ENCODE results near the gene PHRF1. TPM values are rescaled to one million over a fixed set of nuclear protein-coding genes. Genes with fewer than 3 reads are reported as not detected.

PHRF1 gene
- total and polyA plus RNA-seq, 2 of the 4 experiments (the other 2 are of a cell fraction), result 10.9 to 17.5 TPM

DNA sequence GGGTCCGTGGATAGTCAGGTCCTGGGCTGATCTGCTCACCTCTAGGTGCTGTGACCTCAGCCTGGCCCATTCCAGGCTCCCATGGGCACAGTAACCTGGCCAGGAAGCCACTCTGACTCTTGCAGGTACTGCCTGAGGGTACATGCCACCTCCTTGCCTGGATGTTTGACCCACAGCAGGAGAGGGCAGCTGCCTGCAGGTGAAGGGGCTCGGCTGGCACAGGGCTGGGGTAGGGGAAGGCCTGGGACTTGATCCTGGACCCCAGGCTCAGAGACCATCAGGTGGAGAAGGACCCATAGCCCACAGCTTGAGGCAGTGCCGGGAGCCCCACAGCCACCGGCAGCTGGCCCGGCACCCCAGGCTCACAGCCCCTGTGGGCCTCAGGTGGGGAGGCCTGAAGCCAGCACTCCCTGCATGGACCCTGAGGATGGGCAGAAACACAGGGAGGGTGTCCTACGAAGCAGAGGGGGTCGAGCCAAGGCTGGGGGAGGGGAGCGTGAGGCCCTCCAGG lies 36.2 kb upstream of the PHRF1 start:
- no peak overlapping the region for H3K4me3 ChIP-seq (ENCODE audit: insufficient read depth, low read depth, low read length)

More for the DNA sequence above, 36.2 kb upstream of the PHRF1 start:
- in situ Hi-C loops (cut with MboI; ENCODE audit: low sequenced_read_pairs), result no loop called here
- H2BK120ac ChIP-seq (ENCODE audit: low read depth, low read length), result no peak overlapping the region
- no peaks in the 10 kb centered on the region for H3K27me3 ChIP-seq (ENCODE audit: control insufficient read depth, insufficient read depth, low read length)
- no peak for ATAC-seq (ENCODE audit: low read depth)
- TF ChIP-seq RAD21 (IDR thresholded peaks at IDR 0.05; ENCODE audit: low read length) (no peak), CEBPB (IDR thresholded peaks at IDR 0.05; ENCODE audit: low read depth, low read length) (no peak), NFE2L2 (IDR thresholded peaks at IDR 0.05; ENCODE audit: low read depth, low read length) (no peak), RCOR1 (IDR thresholded peaks at IDR 0.05; ENCODE audit: insufficient replicate concordance, low read length) (no peak), BHLHE40 (IDR thresholded peaks at IDR 0.05; ENCODE audit: low read depth, low read length) (no peak), SMC3 (IDR thresholded peaks at IDR 0.05; ENCODE audit: low read depth, low read length) (no peak), ELK1 (IDR thresholded peaks at IDR 0.05; ENCODE audit: borderline replicate concordance, low read depth, low read length) (no peak), POLR2A (IDR thresholded peaks at IDR 0.05; ENCODE audit: low read depth, low read length) (no peak), CHD1 (IDR thresholded peaks at IDR 0.05; ENCODE audit: low read depth, low read length) (no peak), MXI1 (IDR thresholded peaks at IDR 0.05; ENCODE audit: borderline replicate concordance, low read depth, low read length) (no peak), MAZ (IDR thresholded peaks at IDR 0.05; ENCODE audit: borderline replicate concordance, low read depth, low read length) (no peak), MAFK (IDR thresholded peaks at IDR 0.05; ENCODE audit: low read depth, low read length) (no peak), RFX5 (IDR thresholded peaks at IDR 0.05; ENCODE audit: low read depth, low read length) (no peak), FOS (IDR thresholded peaks at IDR 0.05; ENCODE audit: low read depth, low read length) (no peak)
- TF ChIP-seq, protein P1, sequence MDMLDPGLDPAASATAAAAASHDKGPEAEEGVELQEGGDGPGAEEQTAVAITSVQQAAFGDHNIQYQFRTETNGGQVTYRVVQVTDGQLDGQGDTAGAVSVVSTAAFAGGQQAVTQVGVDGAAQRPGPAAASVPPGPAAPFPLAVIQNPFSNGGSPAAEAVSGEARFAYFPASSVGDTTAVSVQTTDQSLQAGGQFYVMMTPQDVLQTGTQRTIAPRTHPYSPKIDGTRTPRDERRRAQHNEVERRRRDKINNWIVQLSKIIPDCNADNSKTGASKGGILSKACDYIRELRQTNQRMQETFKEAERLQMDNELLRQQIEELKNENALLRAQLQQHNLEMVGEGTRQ (IDR thresholded peaks at IDR 0.05; ENCODE audit: low read depth, low read length), result no peak
- TF ChIP-seq, protein P2, sequence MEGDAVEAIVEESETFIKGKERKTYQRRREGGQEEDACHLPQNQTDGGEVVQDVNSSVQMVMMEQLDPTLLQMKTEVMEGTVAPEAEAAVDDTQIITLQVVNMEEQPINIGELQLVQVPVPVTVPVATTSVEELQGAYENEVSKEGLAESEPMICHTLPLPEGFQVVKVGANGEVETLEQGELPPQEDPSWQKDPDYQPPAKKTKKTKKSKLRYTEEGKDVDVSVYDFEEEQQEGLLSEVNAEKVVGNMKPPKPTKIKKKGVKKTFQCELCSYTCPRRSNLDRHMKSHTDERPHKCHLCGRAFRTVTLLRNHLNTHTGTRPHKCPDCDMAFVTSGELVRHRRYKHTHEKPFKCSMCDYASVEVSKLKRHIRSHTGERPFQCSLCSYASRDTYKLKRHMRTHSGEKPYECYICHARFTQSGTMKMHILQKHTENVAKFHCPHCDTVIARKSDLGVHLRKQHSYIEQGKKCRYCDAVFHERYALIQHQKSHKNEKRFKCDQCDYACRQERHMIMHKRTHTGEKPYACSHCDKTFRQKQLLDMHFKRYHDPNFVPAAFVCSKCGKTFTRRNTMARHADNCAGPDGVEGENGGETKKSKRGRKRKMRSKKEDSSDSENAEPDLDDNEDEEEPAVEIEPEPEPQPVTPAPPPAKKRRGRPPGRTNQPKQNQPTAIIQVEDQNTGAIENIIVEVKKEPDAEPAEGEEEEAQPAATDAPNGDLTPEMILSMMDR (conservative IDR thresholded peaks at IDR 0.05; ENCODE audit: low read depth, low read length), result no peak
- H3K27ac ChIP-seq (ENCODE audit: insufficient read depth, low read length), result no peak overlapping the region
- no peak for DNase-seq
- 86% methylated on average over 1 of the region's 8 CpGs; no CpG with 5 or more reads in 1 of the 2 experiments for WGBS, 2 experiments (ENCODE audit: extremely low coverage in 2 of 2, insufficient read length in 1 of 2)
- no TSS peak for BruUV-seq (replicated peaks)
- no peak overlapping the region for H2BK15ac ChIP-seq (ENCODE audit: low read depth, low read length)
- no peaks in the 10 kb centered on the region; the same call in 1 of the 2 replicates for H4K20me1 ChIP-seq (ENCODE audit: insufficient read depth, low read length)
- H4K8ac ChIP-seq (ENCODE audit: low read depth in 2 of 2, low read length in 2 of 2), result no peak overlapping the region
- H4K91ac ChIP-seq (ENCODE audit: insufficient read depth, low read depth, low read length), result no peak overlapping the region
- H2AFZ ChIP-seq (replicated peaks; ENCODE audit: low read length, poor library complexity), result no peak overlapping the region
- H3K4ac ChIP-seq (ENCODE audit: low read depth, low read length), result no peak overlapping the region
- H3K14ac ChIP-seq (replicated peaks; ENCODE audit: low read depth, low read length), result no peak overlapping the region
- no peak overlapping the region for H3K23ac ChIP-seq (ENCODE audit: low read depth, low read length)
- dilution Hi-C loops (cut with HindIII; ENCODE audit: low sequenced_read_pairs, unreplicated experiment), result no loop called here
- ChIA-PET CTCF (no interaction called here), POLR2A (ENCODE audit: unreplicated experiment) (no interaction called here)
- no peak overlapping the region for H2AK5ac ChIP-seq (ENCODE audit: low read depth, low read length)
- no peak overlapping the region for H3K18ac ChIP-seq (ENCODE audit: low read depth, low read length)
- peaks cover 3% of the 10 kb centered on the region; the same call in 1 of the 2 replicates for H3K9me1 ChIP-seq (ENCODE audit: insufficient read depth, low read length)
- no peak overlapping the region for H3K56ac ChIP-seq (ENCODE audit: extremely low read depth, insufficient read depth, low read length)
- peaks cover 1% of the 10 kb centered on the region; the same call in 1 of the 2 replicates for H3K36me3 ChIP-seq (ENCODE audit: control insufficient read depth, insufficient read depth, low read length)
- peaks cover 10% of the 10 kb centered on the region for H3K4me1 ChIP-seq (ENCODE audit: control insufficient read depth, insufficient read depth, low read length)
- no peak overlapping the region for H2AK9ac ChIP-seq (replicated peaks; ENCODE audit: low read depth, low read length, poor library complexity)
- H3K79me1 ChIP-seq (ENCODE audit: low read depth in 1 of 2, low read length in 2 of 2), result peaks cover 0 to 3% of the 10 kb centered on the region in 2 experiments; a peak in 1 of 4 replicates
- no peak overlapping the region for H2BK20ac ChIP-seq (ENCODE audit: low read depth, low read length)
- intact Hi-C loops (cut with micrococcal nuclease), result no loop called here
- H3K4me2 ChIP-seq (ENCODE audit: low read depth, low read length), result no peak overlapping the region
- H3K9ac ChIP-seq (ENCODE audit: low read depth, low read length), result no peak overlapping the region
- no peaks in the 10 kb centered on the region for H3K9me3 ChIP-seq (ENCODE audit: control insufficient read depth, insufficient read depth, low read length)
- H2BK5ac ChIP-seq (ENCODE audit: low read depth, low read length, poor library complexity, severe bottlenecking), result no peak overlapping the region
- H4K5ac ChIP-seq (ENCODE audit: low read depth, low read length), result no peak overlapping the region

Measured in IMR-90 (cell line).